ENCODE data around the gene GPR137C.

DNA sequence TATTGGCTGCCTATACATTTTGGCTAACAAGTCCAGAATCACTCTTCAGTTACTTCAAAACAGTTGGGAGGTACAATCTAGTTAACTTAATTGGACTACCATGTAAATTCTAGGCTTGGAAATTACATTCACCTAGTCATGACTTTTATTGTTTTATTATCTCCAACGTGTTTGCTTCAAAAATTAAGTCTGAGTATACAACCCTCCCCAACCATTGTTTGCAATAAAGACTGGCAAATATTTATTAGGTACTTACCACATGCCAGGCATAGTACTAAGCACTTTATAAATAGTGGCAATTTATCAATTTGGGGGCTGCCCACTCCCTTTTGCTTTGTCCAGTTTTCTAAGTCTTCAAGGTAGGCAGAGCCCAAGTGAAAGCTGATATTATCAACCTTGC, 30.6 kb upstream of the GPR137C start:
- no peak for TF ChIP-seq CTCF (IDR thresholded peaks at IDR 0.05)
- no peak for TF ChIP-seq POLR2A (IDR thresholded peaks at IDR 0.05)
